GM23248 (cell line): ENCODE data around the gene RALGDS. TPM values are rescaled to one million over a fixed set of nuclear protein-coding genes. Genes with fewer than 3 reads are reported as not detected.
A peak's percentile ranks its signal among the peaks of the same experiment; 100 is the strongest.

Experiments
- DNase-seq: peaks from one replicate; pipeline ENCODE4 v3.0.0-alpha.2; 2015
- H2AFZ ChIP-seq: fragments of 200-600 bp; sonication (generic); 2 replicates; pipeline ENCODE4 v1.6.1; 2016; ENCODE audit warnings: antibody characterized with exemption
- H3F3A ChIP-seq: fragments of 200-600 bp; sonication (generic); 2 replicates; pipeline ENCODE4 v1.6.1; 2016; ENCODE audit warnings: mild to moderate bottlenecking, antibody characterized with exemption, mixed run types; ENCODE audit not compliant: insufficient read depth
- H3K27ac ChIP-seq: fragments of 200-600 bp; sonication (generic); 2 replicates; pipeline ENCODE4 v1.5.1; 2016; ENCODE audit warnings: mild to moderate bottlenecking
- H3K27me3 ChIP-seq: fragments of 200-600 bp; sonication (generic); replicated peaks from 2 replicates; pipeline ENCODE4 v1.6.1; 2016; ENCODE audit warnings: mild to moderate bottlenecking; ENCODE audit not compliant: insufficient read depth
- H3K36me3 ChIP-seq: fragments of 200-600 bp; sonication (generic); 2 replicates; pipeline ENCODE4 v1.6.1; 2016; ENCODE audit warnings: low read depth, mild to moderate bottlenecking
- H3K4me1 ChIP-seq: fragments of 200-600 bp; sonication (generic); 2 replicates; pipeline ENCODE4 v1.6.1; 2016; ENCODE audit warnings: mild to moderate bottlenecking; ENCODE audit not compliant: insufficient read depth
- H3K4me2 ChIP-seq: fragments of 200-600 bp; sonication (generic); one replicate; pipeline ENCODE4 v1.6.1; 2016; ENCODE audit warnings: mild to moderate bottlenecking; ENCODE audit not compliant: unreplicated experiment
- H3K4me3 ChIP-seq: fragments of 200-600 bp; sonication (generic); 2 replicates; pipeline ENCODE4 v1.5.1; 2016; ENCODE audit warnings: mild to moderate bottlenecking
- H3K79me2 ChIP-seq: fragments of 200-600 bp; sonication (generic); 2 replicates; pipeline ENCODE4 v1.6.1; 2016; ENCODE audit warnings: mild to moderate bottlenecking; ENCODE audit not compliant: insufficient read depth
- H3K9ac ChIP-seq: fragments of 200-600 bp; sonication (generic); 2 replicates; pipeline ENCODE4 v1.6.1; 2016; ENCODE audit warnings: mild to moderate bottlenecking
- H3K9me2 ChIP-seq: fragments of 200-600 bp; sonication (generic); 2 replicates; pipeline ENCODE4 v1.6.1; 2016; ENCODE audit warnings: mixed run types, mild to moderate bottlenecking, moderate library complexity; ENCODE audit not compliant: insufficient read depth
- H3K9me3 ChIP-seq: fragments of 200-600 bp; sonication (generic); one replicate; pipeline ENCODE4 v1.6.1; 2017; ENCODE audit warnings: low read depth
- H4K20me1 ChIP-seq: fragments of 200-600 bp; sonication (generic); 2 replicates; pipeline ENCODE4 v1.6.0; 2016; ENCODE audit not compliant: insufficient read depth
- EZH2 ChIP-seq: fragments of 200-600 bp; sonication (generic); IDR thresholded peaks from 2 replicates; pipeline ENCODE4 v1.6.1; 2018; ENCODE audit warnings: antibody characterized with exemption, mild to moderate bottlenecking; ENCODE audit not compliant: insufficient read depth, poor library complexity, severe bottlenecking
- EZH2phosphoT487 ChIP-seq: fragments of 200-600 bp; sonication (generic); IDR thresholded peaks from 2 replicates; pipeline ENCODE4 v1.6.1; 2018; ENCODE audit warnings: antibody characterized with exemption, moderate library complexity, mild to moderate bottlenecking, low read depth; ENCODE audit not compliant: insufficient read depth
- WGBS, 2 experiments: methylation state at CpG; one replicate each; pipeline ENCODE4 v1.1.6; 2015 to 2017; ENCODE audit warnings: low lambda C conversion rate in 2 of 2, low coverage in 1 of 2; ENCODE audit errors: missing lambda C conversion rate in 2 of 2; 5-methylcytosine and 5-hydroxymethylcytosine counted together
- in situ Hi-C: fragments of 300-500 bp; cut with MboI; formaldehyde crosslinking; loops from 2 replicates; pipeline ENCODE4 v1.15.0; 2020
- polyA plus RNA-seq: library from polyadenylated mRNA; unstranded; fragments of >200 nt; fragmentation: Nextera tagmentation; extraction: Ambion mirVana; gene quantifications from 2 replicates; pipeline ENCODE4 v1.2.1, GENCODE V29; 2016
- total RNA-seq: library from RNA; depleted of rRNA; stranded (reverse); fragments of >200 nt; shearing (Covaris generic); gene quantifications from 2 replicates; pipeline ENCODE4 v1.2.3, GENCODE V29; 2014

Gene RALGDS
- total and polyA plus RNA-seq, 2 experiments from 2014 or later: 8.9 to 21.7 TPM

- Histone ChIP-seq H3K9me3 (no peaks in the 10 kb centered on the region), H3F3A (peaks cover 13% of the 10 kb centered on the region), H3K79me2 (peaks cover 17% of the 10 kb centered on the region), H3K4me3 (no peak overlapping the region), H3K9me2 (no peaks in the 10 kb centered on the region), H3K4me1 (peaks cover 43% of the 10 kb centered on the region), H2AFZ (no peak overlapping the region), H3K27me3 (no peaks in the 10 kb centered on the region), H3K36me3 (no peaks in the 10 kb centered on the region), H3K4me2 (no peak overlapping the region), H3K27ac (no peak overlapping the region), H3K9ac (no peak overlapping the region), H4K20me1 (no peaks in the 10 kb centered on the region)
- WGBS, 2 experiments: 88 to 90% methylated on average over 10 of the region's 10 CpGs
- in situ Hi-C loops: no loop called here
- TF ChIP-seq EZH2: no peak
- no peak for TF ChIP-seq EZH2phosphoT487
- DNase-seq: no peak
Measured at GRCh38 chr9:133130685-133131244, 9.7 kb upstream of the RALGDS start.

- Histone ChIP-seq H3K9me2 (no peaks in the 10 kb centered on the region), H3K79me2 (peaks cover 17% of the 10 kb centered on the region), H3K4me3 (no peak overlapping the region), H3F3A (peaks cover 2% of the 10 kb centered on the region; the same call in 1 of the 2 replicates), H3K4me2 (no peak overlapping the region), H3K27me3 (no peaks in the 10 kb centered on the region), H2AFZ (no peak overlapping the region), H4K20me1 (no peaks in the 10 kb centered on the region), H3K9ac (no peak overlapping the region), H3K4me1 (peaks cover 32% of the 10 kb centered on the region), H3K36me3 (no peaks in the 10 kb centered on the region), H3K27ac (no peak overlapping the region), H3K9me3 (no peaks in the 10 kb centered on the region)
- no peak for TF ChIP-seq EZH2
- TF ChIP-seq EZH2phosphoT487: no peak
- DNase-seq: no peak
- in situ Hi-C loops: no loop called here
- 81 to 91% methylated on average over 15 to 29 of the region's 29 CpGs for WGBS, 2 experiments
Measured at GRCh38 chr9:133129001-133129795, 8.2 kb upstream of the RALGDS start.

GRCh38 chr9:133128152-133128551 is 7.1 kb upstream of the RALGDS start:
- TF ChIP-seq EZH2 (no peak), EZH2phosphoT487 (no peak)
- Histone ChIP-seq H3F3A (peaks cover under 1% of the 10 kb centered on the region; the same call in 1 of the 2 replicates), H3K27ac (no peak overlapping the region), H3K4me3 (no peak overlapping the region), H3K4me1 (peaks cover 25% of the 10 kb centered on the region), H4K20me1 (no peaks in the 10 kb centered on the region), H2AFZ (no peak overlapping the region), H3K9ac (no peak overlapping the region), H3K27me3 (no peaks in the 10 kb centered on the region), H3K4me2 (no peak overlapping the region), H3K36me3 (no peaks in the 10 kb centered on the region), H3K9me3 (no peaks in the 10 kb centered on the region), H3K79me2 (peaks cover 14% of the 10 kb centered on the region), H3K9me2 (no peaks in the 10 kb centered on the region)
- in situ Hi-C loops: no loop called here
- no peak for DNase-seq
- WGBS, 2 experiments: 82 to 84% methylated on average over 13 of the region's 13 CpGs

- H3K9me3 ChIP-seq: no peaks in the 10 kb centered on the region
- TF ChIP-seq EZH2 (no peak), EZH2phosphoT487 (no peak)
- H3K27ac ChIP-seq: no peak overlapping the region
- H3K36me3 ChIP-seq: no peaks in the 10 kb centered on the region
- peaks cover 23% of the 10 kb centered on the region for H3K4me1 ChIP-seq
- no peak overlapping the region for H3K4me2 ChIP-seq
- H3K4me3 ChIP-seq: no peak overlapping the region
- H3K27me3 ChIP-seq: no peaks in the 10 kb centered on the region
- WGBS, 2 experiments: 84 to 85% methylated on average over 22 of the region's 23 CpGs
- DNase-seq: peak; percentile 55
- no peaks in the 10 kb centered on the region for H4K20me1 ChIP-seq
- no peak overlapping the region for H3K9ac ChIP-seq
- peaks cover 7% of the 10 kb centered on the region for H3K79me2 ChIP-seq
- in situ Hi-C loops: no loop called here
- peaks cover 7% of the 10 kb centered on the region for H3F3A ChIP-seq
- no peaks in the 10 kb centered on the region for H3K9me2 ChIP-seq
- H2AFZ ChIP-seq: no peak overlapping the region
Measured at GRCh38 chr9:133127340-133127981, 6.4 kb upstream of the RALGDS start.
